HG03457 (cell line): ENCODE data around the gene TM4SF18.
"Not testable (repeated sequence)": the region's sequence is repeated elsewhere in the genome, so short reads cannot be mapped to it uniquely, and the experiment has no call there.

Experiments
- ATAC-seq: cut with Tn5 transposase; IDR thresholded peaks from one replicate; pipeline ENCODE4 v1.9.1; 2021; ENCODE audit warnings: moderate number of reproducible peaks; ENCODE audit not compliant: unreplicated experiment

The TM4SF18 gene

DNA sequence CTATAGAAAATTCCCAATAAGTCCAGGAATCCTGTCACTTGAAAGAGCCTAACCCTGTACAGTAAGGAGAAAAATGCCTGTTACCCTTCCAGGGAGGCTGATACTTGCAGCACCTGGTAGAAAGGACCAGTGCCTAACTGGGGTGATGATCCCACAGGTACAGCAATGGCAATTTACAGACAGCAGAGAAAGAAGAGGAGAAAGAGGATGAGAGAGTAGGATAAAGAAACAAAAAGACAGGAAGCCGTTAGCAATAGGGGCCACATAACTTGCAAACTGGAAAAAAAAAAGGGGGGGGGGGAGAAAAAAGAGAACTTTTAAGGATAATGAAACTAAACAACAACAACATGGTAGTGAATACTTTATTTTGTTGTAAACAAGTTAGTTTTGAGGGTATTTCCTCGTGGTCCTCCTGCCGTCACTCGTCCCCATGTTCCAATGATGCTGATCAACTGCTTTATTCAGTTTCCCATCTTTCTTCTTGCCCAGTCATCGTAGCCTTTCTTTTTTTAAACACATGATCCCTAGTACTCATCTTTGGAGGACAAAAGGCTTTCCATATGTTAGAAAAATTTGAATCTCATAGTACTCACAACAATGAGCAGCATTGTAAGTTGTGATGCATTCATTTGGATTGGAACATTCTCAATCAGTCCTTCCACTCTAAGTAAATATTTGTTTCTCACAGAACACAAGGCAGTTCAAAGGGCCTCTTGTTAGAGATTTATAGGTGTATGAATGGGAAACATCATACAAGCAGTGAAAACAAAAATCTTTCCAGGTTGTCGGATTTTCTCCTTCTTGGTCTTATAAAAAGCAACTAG is 35.5 kb upstream of the TM4SF18 start:
- ATAC-seq: no peak

DNA sequence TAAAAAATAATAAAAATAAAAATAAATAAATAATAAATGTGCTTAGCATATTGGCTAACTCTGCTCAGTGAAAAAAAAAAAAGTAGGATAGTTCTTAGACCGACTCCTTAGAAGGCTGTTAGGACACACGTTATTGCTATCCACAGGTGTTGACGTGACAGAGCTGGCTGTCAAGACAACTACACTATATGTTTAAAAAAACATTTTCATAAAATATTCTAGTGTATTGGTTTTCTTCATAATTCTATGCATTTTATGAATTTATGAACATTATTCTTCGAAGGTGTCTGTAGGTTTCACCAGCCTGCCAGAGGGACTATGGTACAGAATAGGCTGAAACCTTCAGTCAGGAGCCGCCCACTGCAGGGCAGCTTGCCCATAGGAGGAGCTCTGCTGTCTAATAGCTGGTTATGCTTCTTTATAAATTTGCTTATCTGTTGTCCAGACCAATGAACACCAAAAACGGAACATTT is 34.8 kb upstream of the TM4SF18 start:
- no peak for ATAC-seq

DNA sequence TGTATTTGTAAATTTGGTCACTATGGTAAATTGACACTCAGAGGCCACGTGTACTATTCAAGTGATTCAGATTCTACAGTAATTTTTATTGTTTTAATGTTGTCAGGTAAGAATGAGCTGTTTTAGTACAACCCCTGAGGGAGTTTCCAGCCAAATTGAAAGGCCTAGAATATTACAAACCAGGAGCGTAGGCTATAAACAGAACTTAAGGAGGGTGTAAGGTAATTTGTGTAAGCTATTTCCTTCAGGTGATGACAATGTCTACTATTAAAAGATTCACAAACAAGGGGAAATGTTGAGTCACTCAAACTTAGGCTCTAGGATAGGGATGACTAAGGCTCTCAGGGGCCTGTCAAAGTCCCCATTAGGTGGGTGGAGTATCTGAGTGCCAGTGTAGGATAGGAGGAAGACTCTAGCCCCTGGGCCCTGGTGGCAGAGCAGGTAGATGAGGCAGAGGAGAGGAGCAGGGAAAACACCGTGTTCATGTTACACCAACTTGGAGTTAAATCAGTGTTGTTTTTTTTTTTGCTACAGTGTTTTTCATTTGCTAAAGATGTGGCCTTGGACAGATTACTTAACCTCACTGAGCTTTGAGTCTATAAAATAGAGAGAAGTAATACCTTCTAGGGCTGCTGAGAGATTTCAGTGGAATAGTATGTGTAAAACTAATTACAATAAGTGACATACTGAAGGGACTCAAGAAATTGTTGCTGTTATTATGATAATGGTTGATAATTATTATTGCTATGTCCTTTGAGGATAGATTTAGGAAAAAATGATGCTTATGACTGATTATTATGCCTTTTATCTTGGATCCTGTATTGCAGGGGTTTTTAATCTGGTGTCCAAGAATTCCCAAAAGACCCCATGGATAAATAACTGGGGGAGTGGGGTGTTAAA is 33.8 kb upstream of the TM4SF18 start:
- no peak for ATAC-seq

DNA sequence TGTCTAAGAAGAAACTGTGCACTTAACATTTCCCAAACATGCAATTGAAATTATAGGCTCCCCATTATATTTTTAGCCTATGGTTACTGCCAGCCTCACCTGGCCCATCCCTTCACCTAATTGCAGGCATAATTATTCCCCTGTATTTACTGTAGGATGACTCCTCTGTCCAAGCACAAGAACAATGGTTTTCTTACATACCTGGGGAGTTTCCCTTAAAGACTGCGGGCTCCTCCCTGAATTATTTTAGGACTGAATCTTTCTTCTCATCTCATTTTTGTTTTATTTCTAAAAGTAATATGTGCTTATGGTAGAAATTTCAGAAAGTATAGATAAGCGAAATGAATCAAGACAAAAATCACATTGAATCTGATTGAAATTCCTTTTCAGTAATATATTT is 32.6 kb upstream of the TM4SF18 start:
- no peak for ATAC-seq

DNA sequence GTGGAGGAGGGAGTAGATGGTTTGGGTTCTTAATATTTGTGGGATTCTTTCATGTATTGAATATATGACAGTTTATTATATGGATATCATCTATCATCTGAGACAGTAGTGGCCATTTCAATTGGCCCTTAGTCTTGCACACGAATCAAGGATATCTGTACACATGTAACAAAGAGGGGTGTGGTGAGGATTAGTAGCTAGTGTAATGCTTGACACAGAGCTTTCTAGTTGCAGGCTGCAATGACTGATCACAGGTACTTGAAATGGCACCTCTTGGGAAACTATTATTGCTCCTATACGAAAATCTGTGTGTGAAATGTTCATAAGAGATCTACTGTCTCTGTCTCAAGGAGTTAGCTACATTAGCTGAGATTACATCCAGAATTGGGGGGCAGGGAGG is 31.2 kb upstream of the TM4SF18 start:
- ATAC-seq: no peak

DNA sequence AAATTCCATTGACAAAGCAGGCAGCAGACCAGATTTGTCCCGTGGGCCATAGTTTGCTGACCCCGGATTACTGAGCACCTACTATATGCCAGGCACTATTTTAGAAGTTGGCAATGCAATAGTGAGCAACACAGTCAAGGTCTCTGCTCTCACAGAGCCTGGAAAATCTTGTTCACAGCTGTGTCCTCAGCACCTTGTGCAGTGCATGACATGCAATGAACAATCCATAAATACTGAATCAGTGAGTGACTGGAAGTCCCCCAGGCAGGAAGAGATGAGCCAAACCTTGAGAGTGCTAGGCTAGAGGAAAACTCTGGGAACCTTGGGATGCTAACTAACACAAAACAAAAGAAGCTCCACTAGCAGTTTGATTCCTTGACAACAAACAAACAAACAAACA is 29.6 kb upstream of the TM4SF18 start:
- no peak for ATAC-seq

DNA sequence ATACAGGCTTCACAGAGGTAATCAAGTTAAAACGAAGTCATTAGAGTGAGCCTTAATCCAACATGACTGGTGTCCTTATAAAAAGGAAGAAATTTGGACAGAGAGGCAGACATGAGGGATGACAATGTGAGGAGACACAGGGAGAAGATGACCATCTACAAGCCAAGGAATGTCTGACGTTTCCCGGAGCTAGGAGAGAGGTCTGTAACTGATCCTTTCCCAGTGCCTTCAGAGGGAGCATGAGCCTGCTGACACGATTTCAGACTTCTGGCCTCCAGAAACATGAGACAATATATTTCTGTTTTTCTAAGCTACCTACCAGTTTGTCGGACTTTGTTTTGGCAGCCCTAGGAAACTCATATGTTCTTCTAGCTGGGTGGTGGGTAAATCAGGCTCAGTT is 28.9 kb upstream of the TM4SF18 start:
- no peak for ATAC-seq

DNA sequence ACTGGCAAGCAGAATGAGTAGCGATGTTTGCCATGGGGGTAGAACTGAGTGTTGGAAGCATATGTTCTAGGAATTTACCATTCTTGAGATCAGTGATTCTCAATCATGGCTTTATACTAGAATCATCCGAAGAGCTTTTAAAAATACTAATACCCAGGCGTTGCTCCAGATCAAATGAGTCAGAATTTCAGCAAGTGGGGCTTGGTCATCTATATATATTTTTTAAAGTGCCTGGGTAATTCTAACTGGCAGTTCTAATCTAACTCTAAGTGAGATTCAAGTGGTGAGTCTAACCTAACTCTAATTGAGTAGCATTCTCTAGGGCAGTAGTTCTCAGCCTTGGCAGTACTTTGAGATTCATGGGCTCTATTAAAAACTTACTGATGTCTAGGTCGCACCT is 23.2 kb upstream of the TM4SF18 start:
- ATAC-seq: no peak

DNA sequence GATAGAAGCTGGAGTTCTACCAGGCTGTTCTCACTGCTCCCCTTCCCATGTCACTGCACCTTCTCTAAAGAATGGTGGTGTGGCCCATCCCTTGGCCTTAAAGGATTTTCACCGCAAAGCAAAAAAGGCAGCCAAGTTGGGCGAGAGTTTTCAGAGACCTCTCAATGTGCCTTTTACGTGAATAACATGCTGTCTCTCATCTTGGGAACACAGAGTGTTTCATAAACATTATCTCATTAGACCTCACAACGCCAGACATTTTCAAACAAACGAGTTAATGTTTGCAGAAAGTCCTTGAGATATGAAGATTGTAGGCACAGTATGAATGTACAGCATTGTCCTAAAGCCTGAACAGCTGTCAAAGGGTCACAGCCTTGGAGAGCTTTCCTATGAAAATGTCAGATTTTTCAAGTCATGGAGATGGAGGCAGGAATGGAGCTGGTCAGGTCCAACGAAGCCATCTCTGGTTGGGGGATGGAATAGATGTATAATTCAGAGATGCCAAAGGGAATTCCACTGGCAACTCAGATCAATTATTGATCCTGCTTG is 22.7 kb upstream of the TM4SF18 start:
- no peak for ATAC-seq

- no peak for ATAC-seq
These were observed 20.2 kb upstream of the TM4SF18 start for GRCh38 chr3:149353581-149354184.

DNA sequence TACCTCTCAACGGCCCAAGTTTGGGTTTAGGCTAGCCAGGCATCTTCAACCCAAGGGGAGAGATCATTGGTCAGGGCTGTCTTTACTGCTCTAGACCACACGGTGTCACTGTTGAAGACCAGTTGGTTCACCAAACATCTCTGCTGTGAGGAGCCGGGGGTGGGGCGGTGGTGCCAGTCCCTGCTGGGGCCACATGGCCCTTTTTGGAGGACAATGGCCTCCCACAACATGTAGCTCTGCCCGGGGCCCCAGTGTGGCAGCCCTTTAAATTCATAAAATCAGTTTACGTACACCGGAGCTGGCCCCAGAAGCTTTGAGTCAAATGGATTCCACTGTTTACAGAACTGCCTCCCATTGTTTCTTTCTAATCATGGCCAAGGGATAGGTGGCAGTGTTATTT is 19.1 kb upstream of the TM4SF18 start:
- peak; percentile 88 for ATAC-seq

DNA sequence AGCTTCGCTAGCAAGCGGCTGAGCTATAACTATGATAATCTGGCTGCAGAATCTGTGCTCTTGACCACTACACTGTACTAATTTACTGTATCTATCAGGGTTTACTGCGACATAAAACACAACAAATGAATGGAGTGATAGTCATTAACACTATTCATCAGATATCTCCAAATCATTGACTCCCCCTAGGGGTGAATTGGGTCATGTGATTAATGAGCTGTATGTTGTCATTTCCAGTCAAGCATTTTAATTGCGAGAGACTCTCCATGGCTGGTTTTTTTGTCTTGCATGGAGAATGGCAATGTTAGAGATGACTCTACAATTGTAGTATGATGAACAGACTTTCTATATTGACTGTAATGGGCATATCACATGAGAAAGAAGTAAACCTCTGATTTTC is 10.5 kb upstream of the TM4SF18 start:
- no peak for ATAC-seq

DNA sequence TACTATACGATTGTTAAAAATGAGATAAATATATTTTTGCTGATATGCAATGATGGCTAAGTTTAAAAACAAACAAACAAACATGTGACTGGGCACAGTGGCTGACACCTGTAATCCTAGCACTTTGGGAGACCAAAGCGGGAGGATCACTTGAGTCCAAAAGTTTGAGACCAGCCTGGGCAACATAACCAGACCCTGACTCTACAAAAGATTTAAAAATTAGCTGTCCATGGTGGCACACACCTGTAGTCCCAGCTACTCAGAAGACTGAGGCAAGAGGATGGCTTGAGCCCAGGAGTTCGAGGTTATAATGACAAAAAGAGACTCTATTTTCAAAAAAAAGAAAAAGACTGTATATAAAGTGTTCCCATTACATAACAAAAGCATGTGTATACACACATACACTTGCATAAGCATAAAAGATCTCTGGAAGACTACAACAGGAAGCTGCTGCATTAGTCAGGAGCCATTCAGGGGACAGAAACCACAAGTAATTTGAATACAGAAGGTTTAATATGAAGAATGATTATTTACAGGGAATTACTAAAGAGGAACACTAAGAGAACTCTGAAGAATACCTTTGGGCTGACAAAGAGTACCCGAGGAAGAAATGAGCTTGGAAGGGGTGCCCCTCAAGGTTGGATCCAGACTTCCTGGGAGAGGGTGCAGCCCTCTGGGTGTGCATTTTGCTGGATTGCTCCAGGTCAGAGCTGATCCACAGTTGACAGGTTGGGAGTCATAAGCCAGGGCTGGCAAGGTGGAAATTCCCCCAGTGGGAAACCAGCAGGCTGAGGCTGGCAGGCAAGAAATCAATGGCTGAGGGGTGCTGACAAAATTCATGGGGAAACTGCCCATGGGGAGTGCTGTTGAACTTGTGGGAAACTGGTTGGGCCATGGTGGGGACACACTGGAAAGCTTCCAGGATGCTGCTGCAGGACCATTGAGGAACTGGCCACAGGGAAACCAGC is 9.3 kb upstream of the TM4SF18 start:
- no peak for ATAC-seq

- no peak for ATAC-seq
These were observed 7.0 kb upstream of the TM4SF18 start for GRCh38 chr3:149340310-149340933.

DNA sequence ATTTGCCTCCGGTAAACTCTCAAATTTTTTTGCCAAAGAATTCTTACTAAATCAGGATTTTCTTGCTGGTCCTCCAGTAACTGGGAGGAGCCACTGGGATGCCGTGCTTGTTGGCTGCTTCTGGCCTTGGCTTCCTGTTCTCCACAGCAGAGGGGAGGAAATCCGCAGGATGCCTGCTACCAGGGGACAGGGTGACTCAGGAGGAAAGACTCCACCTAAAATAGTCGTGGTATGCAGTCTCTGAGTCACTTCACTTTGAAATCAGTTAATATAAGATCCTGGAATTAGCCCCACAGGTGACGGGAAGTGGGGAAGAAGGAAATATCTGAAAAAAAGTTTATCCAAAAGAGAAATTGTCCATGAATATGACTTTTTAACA is 6.5 kb upstream of the TM4SF18 start:
- no peak for ATAC-seq

GRCh38 chr3:149337486-149337885 is 4.0 kb upstream of the TM4SF18 start:
- not testable (repeated sequence) for ATAC-seq

- no peak for ATAC-seq
These were observed 3.5 kb upstream of the TM4SF18 start for GRCh38 chr3:149336925-149337324.

- no peak for ATAC-seq
These were observed 665 bp downstream of the TM4SF18 start for GRCh38 chr3:149332771-149333170.

- no peak for ATAC-seq
These were observed 1.1 kb downstream of the TM4SF18 start for GRCh38 chr3:149332227-149332765.
